GM12874 (cell line): ENCODE data around the gene EID2B.

Experiments used
- CTCF ChIP-seq: IDR thresholded peaks from 2 replicates; pipeline ENCODE4 v1.5.1; 2011; ENCODE audit warnings: low read depth, mild to moderate bottlenecking, control low read depth, low read length, moderate library complexity; ENCODE audit not compliant: insufficient read depth

EID2B gene

GRCh38 chr19:39497996-39498797, 34.5 kb downstream of the EID2B start:
- no peak for TF ChIP-seq CTCF

- peak; percentile 48 for TF ChIP-seq CTCF
Observed at GRCh38 chr19:39497701-39497995, 35.0 kb downstream of the EID2B start.

- no peak for TF ChIP-seq CTCF
Observed at GRCh38 chr19:39496063-39496462, 36.6 kb downstream of the EID2B start.

GRCh38 chr19:39494661-39495060, 38.0 kb downstream of the EID2B start:
- no peak for TF ChIP-seq CTCF

- no peak for TF ChIP-seq CTCF
Observed at GRCh38 chr19:39492788-39493187, 39.9 kb downstream of the EID2B start.

GRCh38 chr19:39492225-39492624, 40.4 kb downstream of the EID2B start:
- no peak for TF ChIP-seq CTCF

- no peak for TF ChIP-seq CTCF
Observed at GRCh38 chr19:39489756-39490155, 42.9 kb downstream of the EID2B start.
